ENCODE measurements around the gene HYDIN. TPM values are rescaled to one million over a fixed set of nuclear protein-coding genes. Genes with fewer than 3 reads are reported as not detected.

HYDIN gene
- total and polyA plus RNA-seq, 9 of the 15 experiments (the other 6 are each of a cell fraction or from before 2014, with no cell fraction given) = 0.08 to 0.43 (median 0.14) TPM; not detected in 1

GRCh38 chr16:70770626-70771552 lies 459.6 kb downstream of the HYDIN start (continued):
- TF ChIP-seq JUND (IDR thresholded peaks at IDR 0.05; ENCODE audit: borderline replicate concordance, low read depth, low read length) (peak; percentile 60; the same call in 1 of the 2 replicates), JUND (tag; IDR thresholded peaks at IDR 0.05; ENCODE audit: borderline replicate concordance, low read depth, low read length) (no peak; the same call in 2 of the 3 replicates), CBFA2T3 (IDR thresholded peaks at IDR 0.05) (no peak), KLF16 (IDR thresholded peaks at IDR 0.05) (0 out of 2 replicates have a peak, but pooled peaks have one; percentile 39)
- TF ChIP-seq, protein P1, sequence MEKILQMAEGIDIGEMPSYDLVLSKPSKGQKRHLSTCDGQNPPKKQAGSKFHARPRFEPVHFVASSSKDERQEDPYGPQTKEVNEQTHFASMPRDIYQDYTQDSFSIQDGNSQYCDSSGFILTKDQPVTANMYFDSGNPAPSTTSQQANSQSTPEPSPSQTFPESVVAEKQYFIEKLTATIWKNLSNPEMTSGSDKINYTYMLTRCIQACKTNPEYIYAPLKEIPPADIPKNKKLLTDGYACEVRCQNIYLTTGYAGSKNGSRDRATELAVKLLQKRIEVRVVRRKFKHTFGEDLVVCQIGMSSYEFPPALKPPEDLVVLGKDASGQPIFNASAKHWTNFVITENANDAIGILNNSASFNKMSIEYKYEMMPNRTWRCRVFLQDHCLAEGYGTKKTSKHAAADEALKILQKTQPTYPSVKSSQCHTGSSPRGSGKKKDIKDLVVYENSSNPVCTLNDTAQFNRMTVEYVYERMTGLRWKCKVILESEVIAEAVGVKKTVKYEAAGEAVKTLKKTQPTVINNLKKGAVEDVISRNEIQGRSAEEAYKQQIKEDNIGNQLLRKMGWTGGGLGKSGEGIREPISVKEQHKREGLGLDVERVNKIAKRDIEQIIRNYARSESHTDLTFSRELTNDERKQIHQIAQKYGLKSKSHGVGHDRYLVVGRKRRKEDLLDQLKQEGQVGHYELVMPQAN (IDR thresholded peaks at IDR 0.05; ENCODE audit: borderline replicate concordance) = no peak

GRCh38 chr16:70770291-70770625 lies 460.3 kb downstream of the HYDIN start:
- DNase-seq (ENCODE audit: extremely low read depth in 1 of 4, low spot score in 3 of 4) (no peak), FAIRE-seq (no peak), ATAC-seq (no peak)
- 79% methylated on average over 9 of the region's 9 CpGs for WGBS (ENCODE audit: insufficient coverage, low coverage, missing lambda C conversion rate)
- Histone ChIP-seq H3K9me1 (ENCODE audit: control insufficient read depth, insufficient read depth, low read length) (no peaks in the 10 kb centered on the region), H3K27ac (ENCODE audit: extremely low read depth, low read depth, low read length) (no peak overlapping the region), H3K4me2 (ENCODE audit: insufficient read depth, low read length) (no peak overlapping the region), H4K20me1 (replicated peaks; ENCODE audit: control insufficient read depth, insufficient read depth, low read length) (no peaks in the 10 kb centered on the region; the same call in 1 of the 2 replicates), H3K27me3 (ENCODE audit: control insufficient read depth in 2 of 2, insufficient read depth in 2 of 2, low read length in 2 of 2) (no peaks in the 10 kb centered on the region), H3K4me1 (replicated peaks in 1 of 2; ENCODE audit: control insufficient read depth in 2 of 2, insufficient read depth in 2 of 2, low read length in 2 of 2) (peaks cover 0 to 2% of the 10 kb centered on the region in 2 experiments; a peak in 3 of 5 replicates), H2AFZ (ENCODE audit: low read depth, low read length) (no peak overlapping the region), H3K4me3 (no peak overlapping the region), H3K9me3 (replicated peaks; ENCODE audit: control insufficient read depth, insufficient read depth, low read depth, low read length) (no peaks in the 10 kb centered on the region), H3K9ac (ENCODE audit: insufficient read depth in 1 of 2, low read depth in 2 of 2, low read length in 2 of 2) (no peak overlapping the region), H3K36me3 (ENCODE audit: control insufficient read depth, insufficient read depth, low read length) (peaks cover 53% of the 10 kb centered on the region; the same call in 2 of the 3 replicates), H3K79me2 (ENCODE audit: control insufficient read depth, insufficient read depth, low read length) (no peaks in the 10 kb centered on the region)
- no TSS peak for BruUV-seq (replicated peaks)
- ChIA-PET CTCF (ENCODE audit: low intra/inter-chr PET ratio) (interaction anchor here (0.6 to 0.7 kb wide), 3 partner anchors 89 to 262 kb away, joined by 3 to 7 read pairs (median 4); no protein-coding TSS in a partner anchor), POLR2A (no interaction called here)
- intact Hi-C loops (cut with micrococcal nuclease) (loop anchor here (2.0 to 10.0 kb wide), 3 partner anchors 83 to 395 kb away; partner anchors contain the start of gene MTSS2), in situ Hi-C loops (cut with MboI) (no loop called here)
- no peak for TF ChIP-seq SMAD3 (CRISPR knock-in tag; conservative IDR thresholded peaks at IDR 0.05)
- no peak for TF ChIP-seq ZNF79 (CRISPR knock-in tag; IDR thresholded peaks at IDR 0.05; ENCODE audit: low read depth)
- TF ChIP-seq DDX20 (tag; IDR thresholded peaks at IDR 0.05; ENCODE audit: low read depth) = no peak
- no peak for TF ChIP-seq CBX8 (IDR thresholded peaks at IDR 0.05; ENCODE audit: borderline replicate concordance, extremely low read depth, low read depth, low read length, poor library complexity, severe bottlenecking)
- no peak for TF ChIP-seq E2F3 (CRISPR knock-in tag; IDR thresholded peaks at IDR 0.05)
- TF ChIP-seq CHCHD3 (CRISPR knock-in tag; IDR thresholded peaks at IDR 0.05) = no peak
- no peak for TF ChIP-seq RAD21 (CRISPR knock-in tag; conservative IDR thresholded peaks at IDR 0.05 in 1 of 2, IDR thresholded peaks at IDR 0.05 in 1 of 2)
- TF ChIP-seq, protein P2, sequence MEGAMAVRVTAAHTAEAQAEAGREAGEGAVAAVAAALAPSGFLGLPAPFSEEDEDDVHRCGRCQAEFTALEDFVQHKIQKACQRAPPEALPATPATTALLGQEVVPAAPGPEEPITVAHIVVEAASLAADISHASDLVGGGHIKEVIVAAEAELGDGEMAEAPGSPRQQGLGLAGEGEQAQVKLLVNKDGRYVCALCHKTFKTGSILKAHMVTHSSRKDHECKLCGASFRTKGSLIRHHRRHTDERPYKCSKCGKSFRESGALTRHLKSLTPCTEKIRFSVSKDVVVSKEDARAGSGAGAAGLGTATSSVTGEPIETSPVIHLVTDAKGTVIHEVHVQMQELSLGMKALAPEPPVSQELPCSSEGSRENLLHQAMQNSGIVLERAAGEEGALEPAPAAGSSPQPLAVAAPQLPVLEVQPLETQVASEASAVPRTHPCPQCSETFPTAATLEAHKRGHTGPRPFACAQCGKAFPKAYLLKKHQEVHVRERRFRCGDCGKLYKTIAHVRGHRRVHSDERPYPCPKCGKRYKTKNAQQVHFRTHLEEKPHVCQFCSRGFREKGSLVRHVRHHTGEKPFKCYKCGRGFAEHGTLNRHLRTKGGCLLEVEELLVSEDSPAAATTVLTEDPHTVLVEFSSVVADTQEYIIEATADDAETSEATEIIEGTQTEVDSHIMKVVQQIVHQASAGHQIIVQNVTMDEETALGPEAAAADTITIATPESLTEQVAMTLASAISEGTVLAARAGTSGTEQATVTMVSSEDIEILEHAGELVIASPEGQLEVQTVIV (CRISPR knock-in tag; IDR thresholded peaks at IDR 0.05; ENCODE audit: borderline replicate concordance) = no peak
- no peak for TF ChIP-seq ASH1L (IDR thresholded peaks at IDR 0.05; ENCODE audit: borderline replicate concordance, low read depth, partially characterized antibody)
- no peak for TF ChIP-seq RBM15 (IDR thresholded peaks at IDR 0.05; ENCODE audit: insufficient read depth, low read length)
